ENCODE data around the gene SNX2. TPM values are rescaled to one million over a fixed set of nuclear protein-coding genes. Genes with fewer than 3 reads are reported as not detected.
"Not testable (repeated sequence)": the region's sequence is repeated elsewhere in the genome, so short reads cannot be mapped to it uniquely, and the experiment has no call there.

SNX2 gene
- total RNA-seq, 3 donors from 2014 or later, result 50.2 to 80.5 (median 58.6) TPM

- Histone ChIP-seq H3K4me1 (ENCODE audit: low read depth) (peaks cover 3% of the 10 kb centered on the region), H3K4me3 (no peak overlapping the region), H3K9me3 (no peaks in the 10 kb centered on the region), H3K36me3 (ENCODE audit: low read depth) (no peaks in the 10 kb centered on the region)
- no peak for TF ChIP-seq CTCF (IDR thresholded peaks at IDR 0.05)
- ATAC-seq (no peak), DNase-seq (no peak)
- intact Hi-C loops (cut with DNase I, micrococcal nuclease), result no loop called here
These were observed 74.9 kb downstream of the SNX2 start for GRCh38 chr5:122849771-122850170.

DNA sequence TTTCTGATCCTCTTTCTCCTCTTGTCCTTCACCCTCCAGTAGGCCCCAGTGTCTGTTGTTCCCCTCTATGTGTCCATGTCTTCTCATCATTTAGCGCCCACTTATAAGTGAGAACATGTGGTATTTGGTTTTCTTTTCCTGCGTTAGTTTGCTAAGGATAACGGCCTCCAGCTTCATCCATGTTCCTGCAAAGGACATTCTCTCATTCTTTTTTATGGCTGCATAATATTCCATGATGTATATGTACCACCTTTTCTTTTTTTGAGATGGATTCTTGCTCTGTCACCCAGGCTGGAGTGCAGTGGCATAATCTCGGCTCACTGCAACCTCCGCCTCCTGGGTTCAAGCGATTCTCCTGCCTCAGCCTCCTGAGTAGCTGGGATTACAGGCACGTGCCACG lies 82.7 kb downstream of the SNX2 start:
- H3K9me3 ChIP-seq; DNase-seq; ATAC-seq; intact Hi-C loops (cut with DNase I, micrococcal nuclease); H3K36me3 ChIP-seq (ENCODE audit: low read depth); H3K4me3 ChIP-seq; H3K4me1 ChIP-seq (ENCODE audit: low read depth): not testable (repeated sequence)

DNA sequence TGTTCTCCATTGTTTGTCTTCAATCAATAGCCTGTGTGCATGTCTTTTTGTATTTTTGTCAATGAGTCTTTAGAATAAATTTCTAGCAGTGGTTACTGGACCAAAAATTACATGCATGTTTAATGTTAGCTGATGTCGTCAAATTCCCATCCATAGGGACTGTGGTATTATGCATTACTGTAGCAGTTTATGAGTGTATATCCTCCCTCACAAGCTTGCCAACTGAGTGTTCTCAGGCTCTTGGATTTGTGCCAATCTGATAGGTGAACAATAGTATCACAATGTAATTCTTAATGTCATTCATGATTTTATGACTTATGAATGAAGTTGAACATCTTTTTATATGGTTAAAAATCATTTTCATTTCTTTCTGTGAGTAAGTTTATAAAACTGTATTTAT lies 83.6 kb downstream of the SNX2 start:
- no peak for TF ChIP-seq CTCF (IDR thresholded peaks at IDR 0.05)

GRCh38 chr5:122863240-122863639 lies 88.4 kb downstream of the SNX2 start:
- intact Hi-C loops (cut with DNase I, micrococcal nuclease), result no loop called here
- no peak for TF ChIP-seq CTCF (IDR thresholded peaks at IDR 0.05)
- Histone ChIP-seq H3K4me1 (ENCODE audit: low read depth) (no peaks in the 10 kb centered on the region), H3K4me3 (no peak overlapping the region), H3K36me3 (ENCODE audit: low read depth) (no peaks in the 10 kb centered on the region), H3K9me3 (no peaks in the 10 kb centered on the region)
- DNase-seq, result no peak
- ATAC-seq, result no peak

More for the DNA sequence above, 83.6 kb downstream of the SNX2 start:
- Histone ChIP-seq H3K4me1 (ENCODE audit: low read depth) (no peaks in the 10 kb centered on the region), H3K4me3 (no peak overlapping the region), H3K36me3 (ENCODE audit: low read depth) (no peaks in the 10 kb centered on the region), H3K9me3 (no peaks in the 10 kb centered on the region)
- intact Hi-C loops (cut with DNase I, micrococcal nuclease), result no loop called here
- DNase-seq (peak in 1 of 3 donors; percentile 51), ATAC-seq (peak; percentile 90)

GRCh38 chr5:122863721-122864120 lies 88.8 kb downstream of the SNX2 start:
- Histone ChIP-seq H3K9me3 (no peaks in the 10 kb centered on the region), H3K36me3 (ENCODE audit: low read depth) (no peaks in the 10 kb centered on the region), H3K4me3 (no peak overlapping the region), H3K4me1 (ENCODE audit: low read depth) (no peaks in the 10 kb centered on the region)
- intact Hi-C loops (cut with DNase I, micrococcal nuclease), result no loop called here
- ATAC-seq, result no peak
- no peak for TF ChIP-seq CTCF (IDR thresholded peaks at IDR 0.05)
- no peak for DNase-seq

DNA sequence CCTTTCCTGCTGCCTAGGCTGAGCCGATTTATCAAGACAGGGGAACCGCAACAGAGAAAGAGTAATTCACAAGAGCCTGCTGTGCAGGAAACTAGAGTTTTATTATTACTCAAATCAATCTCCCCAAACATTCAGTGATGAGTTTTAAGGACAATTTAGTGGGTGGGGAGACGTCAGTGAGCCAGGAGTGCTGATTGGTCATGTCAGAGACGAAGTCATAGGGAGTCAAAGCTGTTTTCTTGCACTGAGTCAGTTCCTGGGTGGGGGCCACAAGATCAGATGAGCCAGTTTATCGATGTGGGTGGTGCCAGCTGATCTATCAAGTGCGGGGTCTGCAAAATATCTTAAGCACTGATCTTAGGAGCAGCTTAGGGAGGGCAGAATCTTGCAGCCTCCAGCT lies 89.5 kb downstream of the SNX2 start:
- TF ChIP-seq CTCF (IDR thresholded peaks at IDR 0.05), result no peak
- ATAC-seq (no peak), DNase-seq (no peak)
- Histone ChIP-seq H3K9me3 (no peaks in the 10 kb centered on the region), H3K4me3 (no peak overlapping the region), H3K4me1 (ENCODE audit: low read depth) (no peaks in the 10 kb centered on the region), H3K36me3 (ENCODE audit: low read depth) (no peaks in the 10 kb centered on the region)
- intact Hi-C loops (cut with DNase I, micrococcal nuclease), result no loop called here
